ENCODE measurements around the gene PPP1R9A.

PPP1R9A gene

DNA sequence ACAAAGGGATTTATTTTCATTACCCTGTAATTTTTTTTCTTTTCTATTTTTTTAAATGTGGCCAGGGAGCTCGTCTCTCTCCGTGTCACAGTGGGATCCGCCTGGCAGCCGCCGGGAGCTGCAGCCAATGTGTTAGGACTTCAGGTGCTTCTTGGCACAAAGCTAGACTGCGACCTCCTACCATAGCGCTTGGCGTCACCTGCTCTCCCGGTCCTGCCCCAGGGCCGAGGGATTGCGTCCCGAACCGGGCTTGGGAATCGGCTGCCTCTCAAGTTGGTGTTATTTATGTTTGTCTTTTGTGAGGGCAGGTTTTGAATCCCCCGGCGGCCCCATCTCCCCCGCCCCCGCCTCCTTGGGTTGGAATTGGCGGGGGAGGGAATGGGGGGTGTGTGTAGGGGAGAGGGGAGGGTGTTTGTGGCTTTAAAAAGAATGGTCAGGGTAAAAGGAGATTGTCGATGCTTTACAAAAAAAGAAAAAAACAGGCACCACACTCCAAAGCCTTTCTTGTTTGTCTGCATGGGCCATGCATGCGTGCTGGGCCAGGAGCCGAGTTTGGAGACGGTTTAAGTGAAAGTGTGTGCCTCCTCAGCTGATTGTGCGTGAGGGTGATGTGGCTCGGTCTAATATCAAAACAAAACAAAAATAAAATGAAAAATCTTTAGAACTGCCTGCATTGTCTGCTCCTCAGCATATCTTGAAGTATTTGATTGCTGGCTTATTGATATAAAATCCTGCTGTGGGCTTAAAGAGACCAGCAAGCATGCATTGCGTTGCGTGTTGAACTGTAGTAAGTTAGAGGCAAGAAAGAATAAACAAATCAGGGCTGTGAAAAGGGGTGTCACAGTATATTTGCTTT lies 1.2 kb downstream of the PPP1R9A start (continued):
- TF ChIP-seq ZNF629 (tag by site-specific recombination; IDR thresholded peaks at IDR 0.05) = 0 out of 2 replicates have a peak, but pooled peaks have one; percentile 26
- TF ChIP-seq KLF9 (tag by site-specific recombination; IDR thresholded peaks at IDR 0.05; ENCODE audit: low read depth) = peak; percentile 53
- no peak for TF ChIP-seq SALL2 (tag by site-specific recombination; IDR thresholded peaks at IDR 0.05; ENCODE audit: borderline replicate concordance)
- TF ChIP-seq ZNF473 (tag by site-specific recombination; IDR thresholded peaks at IDR 0.05) = no peak
- no peak for TF ChIP-seq ZNF121 (tag by site-specific recombination; IDR thresholded peaks at IDR 0.05)
- peak; percentile 85 for TF ChIP-seq EGR2 (tag by site-specific recombination; IDR thresholded peaks at IDR 0.05; ENCODE audit: low read depth)
- peak; percentile 10; the same call in 1 of the 2 replicates for TF ChIP-seq ZFP69B (tag by site-specific recombination; IDR thresholded peaks at IDR 0.05)
- TF ChIP-seq GFI1B (tag by site-specific recombination; IDR thresholded peaks at IDR 0.05) = no peak
- TF ChIP-seq ZIC2 (tag by site-specific recombination; IDR thresholded peaks at IDR 0.05) = no peak; the same call in 1 of the 2 replicates

GRCh38 chr7:94909179-94909466 lies 1.7 kb downstream of the PPP1R9A start:
- H3K4me1 ChIP-seq (ENCODE audit: control insufficient read depth, insufficient read depth, low read length) = peaks cover 31% of the 10 kb centered on the region
- ChIA-PET CTCF (interaction anchor here (0.7 kb wide), 2 partner anchors 54 to 178 kb away, joined by 3 to 4 read pairs; no protein-coding TSS in a partner anchor), POLR2A (no interaction called here)
- H3K27ac ChIP-seq (ENCODE audit: extremely low read depth, low read depth, low read length) = peak overlapping the region; percentile 98; the same call in 1 of the 2 replicates
- no peaks in the 10 kb centered on the region for H3K9me3 ChIP-seq (ENCODE audit: control insufficient read depth, insufficient read depth, low read depth, low read length)
- peak overlapping the region; percentile 50 for H3K4me3 ChIP-seq (ENCODE audit: low read depth, low read length)
- H3K36me3 ChIP-seq (ENCODE audit: control insufficient read depth in 2 of 2, insufficient read depth in 1 of 2, low read length in 2 of 2) = no peaks in the 10 kb centered on the region
- TF ChIP-seq TCF7L2 (IDR thresholded peaks at IDR 0.05; ENCODE audit: borderline replicate concordance, low read depth, low read length) (no peak), ZNF302 (tag by site-specific recombination; IDR thresholded peaks at IDR 0.05; ENCODE audit: low read depth) (no peak), ZFP3 (tag by site-specific recombination; IDR thresholded peaks at IDR 0.05; ENCODE audit: low read depth) (no peak), ZBTB21 (tag by site-specific recombination; IDR thresholded peaks at IDR 0.05) (no peak), ZNF311 (tag by site-specific recombination; IDR thresholded peaks at IDR 0.05; ENCODE audit: borderline replicate concordance) (no peak), ZNF549 (tag by site-specific recombination; IDR thresholded peaks at IDR 0.05) (no peak), ZBTB7A (tag by site-specific recombination; IDR thresholded peaks at IDR 0.05; ENCODE audit: low read depth) (no peak), ZBTB17 (tag by site-specific recombination; IDR thresholded peaks at IDR 0.05) (no peak), ZNF548 (tag by site-specific recombination; IDR thresholded peaks at IDR 0.05) (no peak), ZNF138 (tag by site-specific recombination; IDR thresholded peaks at IDR 0.05; ENCODE audit: borderline replicate concordance) (no peak), ZFHX2 (tag by site-specific recombination; conservative IDR thresholded peaks at IDR 0.05) (no peak), ZNF580 (tag by site-specific recombination; IDR thresholded peaks at IDR 0.05) (no peak), ZBTB6 (tag by site-specific recombination; IDR thresholded peaks at IDR 0.05) (no peak), ZNF510 (tag by site-specific recombination; IDR thresholded peaks at IDR 0.05; ENCODE audit: insufficient replicate concordance) (no peak), HIC1 (tag by site-specific recombination; IDR thresholded peaks at IDR 0.05) (no peak), ZNF221 (tag by site-specific recombination; IDR thresholded peaks at IDR 0.05; ENCODE audit: borderline replicate concordance) (no peak), SCRT1 (tag by site-specific recombination; IDR thresholded peaks at IDR 0.05; ENCODE audit: borderline replicate concordance) (no peak), ZNF350 (tag by site-specific recombination; IDR thresholded peaks at IDR 0.05) (no peak)
- TF ChIP-seq, protein P1, sequence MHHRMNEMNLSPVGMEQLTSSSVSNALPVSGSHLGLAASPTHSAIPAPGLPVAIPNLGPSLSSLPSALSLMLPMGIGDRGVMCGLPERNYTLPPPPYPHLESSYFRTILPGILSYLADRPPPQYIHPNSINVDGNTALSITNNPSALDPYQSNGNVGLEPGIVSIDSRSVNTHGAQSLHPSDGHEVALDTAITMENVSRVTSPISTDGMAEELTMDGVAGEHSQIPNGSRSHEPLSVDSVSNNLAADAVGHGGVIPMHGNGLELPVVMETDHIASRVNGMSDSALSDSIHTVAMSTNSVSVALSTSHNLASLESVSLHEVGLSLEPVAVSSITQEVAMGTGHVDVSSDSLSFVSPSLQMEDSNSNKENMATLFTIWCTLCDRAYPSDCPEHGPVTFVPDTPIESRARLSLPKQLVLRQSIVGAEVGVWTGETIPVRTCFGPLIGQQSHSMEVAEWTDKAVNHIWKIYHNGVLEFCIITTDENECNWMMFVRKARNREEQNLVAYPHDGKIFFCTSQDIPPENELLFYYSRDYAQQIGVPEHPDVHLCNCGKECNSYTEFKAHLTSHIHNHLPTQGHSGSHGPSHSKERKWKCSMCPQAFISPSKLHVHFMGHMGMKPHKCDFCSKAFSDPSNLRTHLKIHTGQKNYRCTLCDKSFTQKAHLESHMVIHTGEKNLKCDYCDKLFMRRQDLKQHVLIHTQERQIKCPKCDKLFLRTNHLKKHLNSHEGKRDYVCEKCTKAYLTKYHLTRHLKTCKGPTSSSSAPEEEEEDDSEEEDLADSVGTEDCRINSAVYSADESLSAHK (tag by site-specific recombination; IDR thresholded peaks at IDR 0.05) = no peak
